B cell (primary cell): ENCODE data around the gene ANKFY1.

Source experiments
- EZH2 ChIP-seq: IDR thresholded peaks from 2 replicates; pipeline ENCODE4 v1.6.1; 2012; ENCODE audit warnings: borderline replicate concordance, low read depth, mild to moderate bottlenecking, moderate library complexity, low read length; ENCODE audit not compliant: insufficient read depth, poor library complexity, severe bottlenecking
- TF ChIP-seq, protein P1 (sequence below): fragments of 200-600 bp; IDR thresholded peaks from one replicate; pipeline ENCODE4 v1.8.0; 2022; ENCODE audit warnings: antibody characterized with exemption, mild to moderate bottlenecking

DNA sequence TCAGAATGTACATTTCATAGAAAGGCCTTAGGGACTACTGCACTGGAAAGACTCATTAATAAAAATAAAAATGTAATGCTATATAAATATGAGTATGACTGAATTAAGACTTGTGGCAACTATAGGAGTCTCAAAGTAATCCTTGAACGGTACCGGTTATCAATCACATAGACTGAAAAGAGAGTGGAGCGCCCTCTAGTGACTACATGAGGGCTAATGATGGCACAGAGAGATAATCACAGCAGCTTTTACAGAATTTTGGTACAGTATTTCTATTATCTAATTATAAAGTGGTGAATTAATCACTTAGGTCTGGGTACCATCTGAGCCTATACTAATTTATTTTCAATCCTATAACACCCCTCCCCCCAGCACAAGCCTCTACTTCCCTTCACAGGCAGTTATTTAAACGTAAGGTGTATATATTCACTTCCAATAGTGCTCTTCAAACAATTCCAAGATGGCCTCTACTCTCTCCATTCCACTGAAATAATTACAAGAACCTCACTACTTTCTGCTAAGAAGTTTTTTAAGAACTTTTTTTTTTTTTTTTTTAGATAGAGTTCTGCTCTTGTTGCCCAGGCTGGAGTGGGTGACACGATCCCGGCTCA is 40.7 kb upstream of the ANKFY1 start:
- TF ChIP-seq, protein P1, sequence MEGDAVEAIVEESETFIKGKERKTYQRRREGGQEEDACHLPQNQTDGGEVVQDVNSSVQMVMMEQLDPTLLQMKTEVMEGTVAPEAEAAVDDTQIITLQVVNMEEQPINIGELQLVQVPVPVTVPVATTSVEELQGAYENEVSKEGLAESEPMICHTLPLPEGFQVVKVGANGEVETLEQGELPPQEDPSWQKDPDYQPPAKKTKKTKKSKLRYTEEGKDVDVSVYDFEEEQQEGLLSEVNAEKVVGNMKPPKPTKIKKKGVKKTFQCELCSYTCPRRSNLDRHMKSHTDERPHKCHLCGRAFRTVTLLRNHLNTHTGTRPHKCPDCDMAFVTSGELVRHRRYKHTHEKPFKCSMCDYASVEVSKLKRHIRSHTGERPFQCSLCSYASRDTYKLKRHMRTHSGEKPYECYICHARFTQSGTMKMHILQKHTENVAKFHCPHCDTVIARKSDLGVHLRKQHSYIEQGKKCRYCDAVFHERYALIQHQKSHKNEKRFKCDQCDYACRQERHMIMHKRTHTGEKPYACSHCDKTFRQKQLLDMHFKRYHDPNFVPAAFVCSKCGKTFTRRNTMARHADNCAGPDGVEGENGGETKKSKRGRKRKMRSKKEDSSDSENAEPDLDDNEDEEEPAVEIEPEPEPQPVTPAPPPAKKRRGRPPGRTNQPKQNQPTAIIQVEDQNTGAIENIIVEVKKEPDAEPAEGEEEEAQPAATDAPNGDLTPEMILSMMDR, result peak; percentile 89
- TF ChIP-seq EZH2, result no peak
